Measurements from ENCODE around the gene THYN1.

THYN1 gene

GRCh38 chr11:134236834-134237556 is 16.2 kb downstream of the THYN1 start:
- no peaks in the 10 kb centered on the region for H3K79me2 ChIP-seq
- no peak for TF ChIP-seq CTCF (IDR thresholded peaks at IDR 0.05)
- H3K9ac ChIP-seq = no peak overlapping the region
- H3K4me2 ChIP-seq (ENCODE audit: low read length) = no peak overlapping the region
- H3K9me3 ChIP-seq (ENCODE audit: control insufficient read depth, low read length) = no peaks in the 10 kb centered on the region
- H3K4me3 ChIP-seq (ENCODE audit: low read depth, low read length) = no peak overlapping the region
- H3K27ac ChIP-seq = peak overlapping the region; percentile 63
- H3K36me3 ChIP-seq (ENCODE audit: control insufficient read depth, insufficient read depth, low read length) = no peaks in the 10 kb centered on the region
- no peak overlapping the region for H2AFZ ChIP-seq
- H3K27me3 ChIP-seq (ENCODE audit: control insufficient read depth, insufficient read depth, low read length) = no peaks in the 10 kb centered on the region
- peaks cover 23% of the 10 kb centered on the region for H3K4me1 ChIP-seq

GRCh38 chr11:134235399-134235798 is 17.8 kb downstream of the THYN1 start:
- H3K9ac ChIP-seq = no peak overlapping the region
- no peak for TF ChIP-seq CTCF (IDR thresholded peaks at IDR 0.05)

GRCh38 chr11:134233729-134234179 is 19.4 kb downstream of the THYN1 start:
- H3K36me3 ChIP-seq (ENCODE audit: control insufficient read depth, insufficient read depth, low read length) = no peaks in the 10 kb centered on the region
- H3K4me2 ChIP-seq (ENCODE audit: low read length) = no peak overlapping the region
- H3K4me3 ChIP-seq (ENCODE audit: low read depth, low read length) = no peak overlapping the region
- no peak overlapping the region for H3K27ac ChIP-seq
- no peaks in the 10 kb centered on the region for H3K9me3 ChIP-seq (ENCODE audit: control insufficient read depth, low read length)
- H3K9ac ChIP-seq = no peak overlapping the region
- H3K79me2 ChIP-seq = peaks cover 5% of the 10 kb centered on the region
- TF ChIP-seq CTCF (IDR thresholded peaks at IDR 0.05) = no peak
- no peak overlapping the region for H2AFZ ChIP-seq
- H3K27me3 ChIP-seq (ENCODE audit: control insufficient read depth, insufficient read depth, low read length) = no peaks in the 10 kb centered on the region
- peaks cover 31% of the 10 kb centered on the region for H3K4me1 ChIP-seq

More at GRCh38 chr11:134235399-134235798, 17.8 kb downstream of the THYN1 start:
- Histone ChIP-seq H3K4me2 (ENCODE audit: low read length) (peak overlapping the region; percentile 17), H3K4me3 (ENCODE audit: low read depth, low read length) (no peak overlapping the region), H2AFZ (no peak overlapping the region), H3K36me3 (ENCODE audit: control insufficient read depth, insufficient read depth, low read length) (no peaks in the 10 kb centered on the region), H3K27me3 (ENCODE audit: control insufficient read depth, insufficient read depth, low read length) (no peaks in the 10 kb centered on the region), H3K79me2 (no peaks in the 10 kb centered on the region), H3K4me1 (peaks cover 31% of the 10 kb centered on the region), H3K9me3 (ENCODE audit: control insufficient read depth, low read length) (no peaks in the 10 kb centered on the region), H3K27ac (peak overlapping the region; percentile 49)

GRCh38 chr11:134231958-134232659 is 21.0 kb downstream of the THYN1 start:
- H3K4me3 ChIP-seq (ENCODE audit: low read depth, low read length) = no peak overlapping the region
- peaks cover 15% of the 10 kb centered on the region for H3K79me2 ChIP-seq
- no peaks in the 10 kb centered on the region for H3K27me3 ChIP-seq (ENCODE audit: control insufficient read depth, insufficient read depth, low read length)
- no peak for TF ChIP-seq CTCF (IDR thresholded peaks at IDR 0.05)
- H3K27ac ChIP-seq = peak overlapping the region; percentile 75
- no peak overlapping the region for H3K9ac ChIP-seq
- H3K36me3 ChIP-seq (ENCODE audit: control insufficient read depth, insufficient read depth, low read length) = no peaks in the 10 kb centered on the region
- peaks cover 22% of the 10 kb centered on the region for H3K4me1 ChIP-seq
- H3K9me3 ChIP-seq (ENCODE audit: control insufficient read depth, low read length) = no peaks in the 10 kb centered on the region
- H3K4me2 ChIP-seq (ENCODE audit: low read length) = no peak overlapping the region
- H2AFZ ChIP-seq = no peak overlapping the region
